Loucy (cell line): ENCODE results near the gene ALDH1A2.

Experiments
- H2AFZ ChIP-seq: fragments of 200-600 bp; sonication (generic); 2 replicates; pipeline ENCODE4 v1.6.0; 2016; ENCODE audit warnings: antibody characterized with exemption, mild to moderate bottlenecking, low read length, moderate library complexity
- H3F3A ChIP-seq: fragments of 200-600 bp; 2 replicates; pipeline ENCODE4 v1.6.0; 2016; ENCODE audit warnings: antibody characterized with exemption, low read depth, mild to moderate bottlenecking
- H3K27me3 ChIP-seq: fragments of 200-600 bp; sonication (generic); 2 replicates; pipeline ENCODE4 v1.6.1; 2014; ENCODE audit warnings: low read length, mild to moderate bottlenecking; ENCODE audit not compliant: insufficient read depth, poor library complexity, severe bottlenecking
- H3K36me3 ChIP-seq: fragments of 200-600 bp; sonication (generic); 2 replicates; pipeline ENCODE4 v1.6.1; 2016; ENCODE audit warnings: low read length; ENCODE audit not compliant: insufficient read depth
- H3K4me1 ChIP-seq: fragments of 200-600 bp; sonication (generic); 2 replicates; pipeline ENCODE4 v1.5.1; 2014; ENCODE audit warnings: low read length, mild to moderate bottlenecking; ENCODE audit not compliant: insufficient read depth, poor library complexity, severe bottlenecking
- H3K4me2 ChIP-seq: fragments of 200-600 bp; sonication (generic); 2 replicates; pipeline ENCODE4 v1.6.0; 2014; ENCODE audit warnings: antibody characterized with exemption, low read length, low read depth, mild to moderate bottlenecking; ENCODE audit not compliant: poor library complexity, severe bottlenecking
- H3K4me3 ChIP-seq: fragments of 200-600 bp; sonication (generic); 2 replicates; pipeline ENCODE4 v1.5.1; 2014; ENCODE audit warnings: low read length, mild to moderate bottlenecking, mixed read lengths; ENCODE audit not compliant: poor library complexity, severe bottlenecking
- H3K79me2 ChIP-seq: fragments of 200-600 bp; sonication (generic); 2 replicates; pipeline ENCODE4 v1.6.1; 2014; ENCODE audit warnings: low read length; ENCODE audit not compliant: insufficient read depth
- H3K9ac ChIP-seq: fragments of 200-600 bp; sonication (generic); 2 replicates; pipeline ENCODE4 v1.6.0; 2014; ENCODE audit warnings: mild to moderate bottlenecking, low read depth, low read length, moderate library complexity; ENCODE audit not compliant: poor library complexity, severe bottlenecking
- H3K9me2 ChIP-seq: fragments of 200-600 bp; sonication (generic); replicated peaks from 2 replicates; pipeline ENCODE4 v1.6.1; 2016; ENCODE audit warnings: low read depth, low read length, mixed read lengths
- H3K9me3 ChIP-seq: fragments of 200-600 bp; sonication (generic); 2 replicates; pipeline ENCODE4 v1.6.1; 2014; ENCODE audit warnings: mild to moderate bottlenecking, antibody characterized with exemption, low read length, low read depth; ENCODE audit not compliant: insufficient read depth
- H4K20me1 ChIP-seq: fragments of 200-600 bp; sonication (generic); 2 replicates; pipeline ENCODE4 v1.6.0; 2014; ENCODE audit warnings: antibody characterized with exemption, low read length, mild to moderate bottlenecking; ENCODE audit not compliant: insufficient read depth, poor library complexity, severe bottlenecking
- CTCF ChIP-seq: fragments of 200-600 bp; sonication (generic); conservative IDR thresholded peaks from 2 replicates; pipeline ENCODE4 v1.5.1; 2014; ENCODE audit warnings: mild to moderate bottlenecking, antibody characterized with exemption, low read length
- EZH2phosphoT487 ChIP-seq: fragments of 200-600 bp; IDR thresholded peaks from 2 replicates; pipeline ENCODE4 v1.6.1; 2018; ENCODE audit warnings: antibody characterized with exemption, mild to moderate bottlenecking, moderate library complexity, borderline replicate concordance

The ALDH1A2 gene

GRCh38 chr15:57973534-57973933 is 92.0 kb downstream of the ALDH1A2 start:
- no peaks in the 10 kb centered on the region for H3K9me2 ChIP-seq
- no peak for TF ChIP-seq CTCF
- no peak for TF ChIP-seq EZH2phosphoT487

GRCh38 chr15:57972864-57973263 is 92.6 kb downstream of the ALDH1A2 start:
- no peaks in the 10 kb centered on the region for H3K27me3 ChIP-seq
- H3K4me2 ChIP-seq, result no peak overlapping the region
- no peaks in the 10 kb centered on the region for H3K36me3 ChIP-seq
- H4K20me1 ChIP-seq, result no peaks in the 10 kb centered on the region
- H3K4me1 ChIP-seq, result no peaks in the 10 kb centered on the region
- H2AFZ ChIP-seq, result no peak overlapping the region
- H3K9me2 ChIP-seq, result no peaks in the 10 kb centered on the region
- no peaks in the 10 kb centered on the region for H3F3A ChIP-seq
- no peaks in the 10 kb centered on the region for H3K79me2 ChIP-seq
- no peak overlapping the region for H3K4me3 ChIP-seq
- no peak overlapping the region for H3K9ac ChIP-seq
- TF ChIP-seq CTCF (no peak), EZH2phosphoT487 (no peak)
- no peaks in the 10 kb centered on the region; the same call in 1 of the 2 replicates for H3K9me3 ChIP-seq

More at GRCh38 chr15:57973534-57973933, 92.0 kb downstream of the ALDH1A2 start:
- H3F3A ChIP-seq, result no peaks in the 10 kb centered on the region
- no peaks in the 10 kb centered on the region for H3K36me3 ChIP-seq
- H3K9me3 ChIP-seq, result no peaks in the 10 kb centered on the region; the same call in 1 of the 2 replicates
- no peaks in the 10 kb centered on the region for H3K79me2 ChIP-seq
- no peaks in the 10 kb centered on the region for H3K4me1 ChIP-seq
- H3K4me3 ChIP-seq, result no peak overlapping the region
- H4K20me1 ChIP-seq, result no peaks in the 10 kb centered on the region
- H3K4me2 ChIP-seq, result no peak overlapping the region
- no peaks in the 10 kb centered on the region for H3K27me3 ChIP-seq
- H2AFZ ChIP-seq, result no peak overlapping the region
- no peak overlapping the region for H3K9ac ChIP-seq

GRCh38 chr15:57969996-57970395 is 95.5 kb downstream of the ALDH1A2 start:
- H3K9ac ChIP-seq, result no peak overlapping the region
- H3K27me3 ChIP-seq, result no peaks in the 10 kb centered on the region
- no peaks in the 10 kb centered on the region for H4K20me1 ChIP-seq
- H3K9me3 ChIP-seq, result no peaks in the 10 kb centered on the region
- no peak for TF ChIP-seq CTCF
- TF ChIP-seq EZH2phosphoT487, result no peak
- H3F3A ChIP-seq, result no peaks in the 10 kb centered on the region
- H3K9me2 ChIP-seq, result no peaks in the 10 kb centered on the region
- no peak overlapping the region for H2AFZ ChIP-seq
- no peaks in the 10 kb centered on the region for H3K4me1 ChIP-seq
- H3K36me3 ChIP-seq, result no peaks in the 10 kb centered on the region
- H3K4me3 ChIP-seq, result no peak overlapping the region
- H3K4me2 ChIP-seq, result no peak overlapping the region
- H3K79me2 ChIP-seq, result no peaks in the 10 kb centered on the region
